GM23338 (cell line): ENCODE results near the gene OR5K3. TPM values are rescaled to one million over a fixed set of nuclear protein-coding genes. Genes with fewer than 3 reads are reported as not detected.

Source experiments
- ATAC-seq: fragments of 200-7000 bp; cut with Tn5 transposase; 3 replicates; pipeline ENCODE4 v1.9.1; 2020
- DNase-seq: peaks from one replicate; pipeline ENCODE4 v3.0.0-alpha.2; 2015; ENCODE audit warnings: low spot score
- H2AFZ ChIP-seq: fragments of 200-600 bp; sonication (generic); 2 replicates; pipeline ENCODE4 v1.8.0; 2016; ENCODE audit warnings: antibody characterized with exemption, mild to moderate bottlenecking, moderate library complexity
- H3F3A ChIP-seq: fragments of 200-600 bp; sonication (generic); replicated peaks from 2 replicates; pipeline ENCODE4 v1.8.0; 2017; ENCODE audit warnings: antibody characterized with exemption, mixed run types, low read depth
- H3K27ac ChIP-seq: fragments of 200-600 bp; sonication (generic); 2 replicates; pipeline ENCODE4 v1.6.1; 2016; ENCODE audit warnings: low read depth
- H3K27me3 ChIP-seq: fragments of 200-600 bp; sonication (generic); 2 replicates; pipeline ENCODE4 v1.8.0; 2016; ENCODE audit warnings: mild to moderate bottlenecking, mixed run types, moderate library complexity; ENCODE audit not compliant: insufficient read depth
- H3K36me3 ChIP-seq: fragments of 200-600 bp; sonication (generic); 2 replicates; pipeline ENCODE4 v1.8.0; 2016; ENCODE audit warnings: mild to moderate bottlenecking; ENCODE audit not compliant: insufficient read depth
- H3K4me1 ChIP-seq: fragments of 200-600 bp; sonication (generic); 2 replicates; pipeline ENCODE4 v1.8.0; 2016; ENCODE audit warnings: mild to moderate bottlenecking, moderate library complexity; ENCODE audit not compliant: insufficient read depth
- H3K4me2 ChIP-seq: fragments of 200-600 bp; sonication (generic); 2 replicates; pipeline ENCODE4 v1.7.1; 2017; ENCODE audit warnings: mixed run types
- H3K4me3 ChIP-seq: fragments of 200-600 bp; sonication (generic); 2 replicates; pipeline ENCODE4 v1.6.1; 2016; ENCODE audit warnings: mixed run types
- H3K79me2 ChIP-seq: fragments of 200-600 bp; sonication (generic); replicated peaks from 2 replicates; pipeline ENCODE4 v1.8.0; 2017; ENCODE audit warnings: mild to moderate bottlenecking; ENCODE audit not compliant: insufficient read depth
- H3K9me2 ChIP-seq: fragments of 200-600 bp; sonication (generic); 2 replicates; pipeline ENCODE4 v1.8.0; 2017; ENCODE audit not compliant: insufficient read depth
- H4K20me1 ChIP-seq: fragments of 200-600 bp; sonication (generic); replicated peaks from 2 replicates; pipeline ENCODE4 v1.8.0; 2017; ENCODE audit warnings: mild to moderate bottlenecking; ENCODE audit not compliant: insufficient read depth
- H3K27ac Mint-ChIP-seq: 2 replicates; pipeline ENCODE4 v1.8.0; 2020; ENCODE audit warnings: inconsistent platforms, mild to moderate bottlenecking, moderate library complexity, mixed read lengths
- H3K27me3 Mint-ChIP-seq: 3 replicates; pipeline ENCODE4 v1.8.0; 2022; ENCODE audit warnings: low read depth, mild to moderate bottlenecking, moderate library complexity, mixed read lengths, inconsistent platforms; ENCODE audit not compliant: insufficient read depth, poor library complexity
- H3K36me3 Mint-ChIP-seq: 3 replicates; pipeline ENCODE4 v1.8.0; 2021; ENCODE audit warnings: low read depth, mild to moderate bottlenecking, inconsistent platforms, moderate library complexity, mixed read lengths
- H3K4me1 Mint-ChIP-seq: 3 replicates; pipeline ENCODE4 v1.8.0; 2020; ENCODE audit warnings: mild to moderate bottlenecking, inconsistent platforms, mixed read lengths
- H3K4me3 Mint-ChIP-seq: 3 replicates; pipeline ENCODE4 v1.8.0; 2021; ENCODE audit warnings: moderate library complexity, mild to moderate bottlenecking, inconsistent platforms, mixed read lengths
- H3K9me3 Mint-ChIP-seq: 3 replicates; pipeline ENCODE4 v1.8.0; 2020; ENCODE audit warnings: moderate library complexity, mild to moderate bottlenecking, inconsistent platforms, mixed read lengths
- CTCF ChIP-seq, 2 experiments: fragments of 200-600 bp in 1 of 2; sonication (generic) in 1 of 2; conservative IDR thresholded peaks; 2 replicates each; pipeline versions ENCODE4 v1.5.1 to v1.6.1; 2016 to 2017; ENCODE audit warnings: antibody characterized with exemption in 2 of 2, low read depth in 2 of 2, mild to moderate bottlenecking in 2 of 2, moderate library complexity in 1 of 2
- ETS1 ChIP-seq: IDR thresholded peaks from 2 replicates; pipeline ENCODE4 v1.6.1; 2016; ENCODE audit warnings: antibody characterized with exemption
- EZH2 ChIP-seq: fragments of 200-600 bp; sonication (generic); IDR thresholded peaks from one replicate; pipeline ENCODE4 v1.8.0; 2017; ENCODE audit warnings: antibody characterized with exemption, mild to moderate bottlenecking, low read depth; ENCODE audit not compliant: unreplicated experiment
- EZH2phosphoT487 ChIP-seq: fragments of 200-600 bp; sonication (generic); IDR thresholded peaks from one replicate; pipeline ENCODE4 v1.8.1; 2018; ENCODE audit warnings: antibody characterized with exemption; ENCODE audit not compliant: unreplicated experiment
- JUNB ChIP-seq: IDR thresholded peaks from one replicate; pipeline ENCODE4 v1.6.1; 2016; ENCODE audit warnings: antibody characterized with exemption; ENCODE audit not compliant: unreplicated experiment
- NANOG ChIP-seq: IDR thresholded peaks from 2 replicates; pipeline ENCODE4 v1.6.1; 2016; ENCODE audit warnings: antibody characterized with exemption, borderline replicate concordance
- POLR2AphosphoS5 ChIP-seq: IDR thresholded peaks from 2 replicates; pipeline ENCODE4 v1.6.1; 2016; ENCODE audit warnings: antibody characterized with exemption, low read depth
- REST ChIP-seq: IDR thresholded peaks from one replicate; pipeline ENCODE4 v1.6.1; 2018; ENCODE audit warnings: antibody characterized with exemption; ENCODE audit not compliant: unreplicated experiment
- STAT1 ChIP-seq: IDR thresholded peaks from one replicate; pipeline ENCODE4 v1.6.1; 2016; ENCODE audit warnings: antibody characterized with exemption; ENCODE audit not compliant: unreplicated experiment
- ZNF114 ChIP-seq: fragments of 250-450 bp; sonication (Bioruptor Pico); IDR thresholded peaks from 2 replicates; pipeline ENCODE4 v1.5.0; 2020; ENCODE audit warnings: mild to moderate bottlenecking, moderate library complexity
- ZNF331 ChIP-seq: fragments of 250-450 bp; sonication (Bioruptor Pico); IDR thresholded peaks from 2 replicates; pipeline ENCODE4 v1.5.0; 2020; ENCODE audit warnings: low read depth, mild to moderate bottlenecking, moderate library complexity
- ZNF462 ChIP-seq: fragments of 250-450 bp; sonication (Bioruptor Pico); IDR thresholded peaks from 2 replicates; pipeline ENCODE4 v1.5.0; 2020; ENCODE audit warnings: mild to moderate bottlenecking, moderate library complexity
- polyA plus RNA-seq: library from polyadenylated mRNA; unstranded; fragments of >200 nt; fragmentation: Nextera tagmentation; extraction: Ambion mirVana; gene quantifications from 2 replicates; pipeline ENCODE4 v1.2.1, GENCODE V29; 2016
- total RNA-seq: library from RNA; depleted of rRNA; stranded (reverse); fragments of >200 nt; shearing (Covaris generic); gene quantifications from 2 replicates; pipeline ENCODE4 v1.2.3, GENCODE V29; 2014

The OR5K3 gene
- total and polyA plus RNA-seq, 2 experiments from 2014 or later = not detected

- H3K9me3 Mint-ChIP-seq = no peaks in the 10 kb centered on the region
- Histone ChIP-seq H3K4me2 (no peak overlapping the region), H3F3A (no peaks in the 10 kb centered on the region), H3K27me3 (no peaks in the 10 kb centered on the region), H3K36me3 (no peaks in the 10 kb centered on the region), H4K20me1 (no peaks in the 10 kb centered on the region), H2AFZ (no peak overlapping the region), H3K27ac (no peak overlapping the region), H3K79me2 (no peaks in the 10 kb centered on the region), H3K4me3 (no peak overlapping the region), H3K9me2 (no peaks in the 10 kb centered on the region), H3K4me1 (0 out of 2 replicates have a peak, but pooled peaks cover 4% of the 10 kb centered on the region)
- no peaks in the 10 kb centered on the region for H3K4me1 Mint-ChIP-seq
- ATAC-seq (no peak), DNase-seq (no peak)
- no peaks in the 10 kb centered on the region for H3K36me3 Mint-ChIP-seq
- TF ChIP-seq EZH2 (no peak), POLR2AphosphoS5 (no peak), ZNF114 (CRISPR knock-in tag) (no peak), JUNB (no peak), ZNF462 (CRISPR knock-in tag) (no peak), CTCF (conservative IDR thresholded peaks at IDR 0.05; ENCODE audit: low read depth in 2 of 2) (no peak), REST (no peak), ETS1 (no peak), NANOG (no peak), STAT1 (no peak), EZH2phosphoT487 (no peak), ZNF331 (CRISPR knock-in tag) (no peak)
- no peak overlapping the region for H3K4me3 Mint-ChIP-seq
- no peaks in the 10 kb centered on the region for H3K27me3 Mint-ChIP-seq
- no peak overlapping the region for H3K27ac Mint-ChIP-seq
Measured at GRCh38 chr3:98350082-98350481, 40.4 kb upstream of the OR5K3 start.
